Cardiac ventricle fibroblast (primary cell): ENCODE data around the gene B4GALT2. TPM values are rescaled to one million over a fixed set of nuclear protein-coding genes. Genes with fewer than 3 reads are reported as not detected.

Experiments
- total RNA-seq: library from RNA; depleted of rRNA; stranded (reverse); fragments of >200 nt; gene quantifications from 2 replicates; pipeline ENCODE4 v1.2.3, GENCODE V29; 2015

The B4GALT2 gene
- 39.4 and 48.9 TPM in 2 replicates for total RNA-seq

GRCh38 chr1:43978551-43979260 lies at the start of gene B4GALT2:
Gene B4GALT2 (plus strand): TSS chr1:43979210. CDS start chr1:43981161, 1,951 bp downstream.

DNA sequence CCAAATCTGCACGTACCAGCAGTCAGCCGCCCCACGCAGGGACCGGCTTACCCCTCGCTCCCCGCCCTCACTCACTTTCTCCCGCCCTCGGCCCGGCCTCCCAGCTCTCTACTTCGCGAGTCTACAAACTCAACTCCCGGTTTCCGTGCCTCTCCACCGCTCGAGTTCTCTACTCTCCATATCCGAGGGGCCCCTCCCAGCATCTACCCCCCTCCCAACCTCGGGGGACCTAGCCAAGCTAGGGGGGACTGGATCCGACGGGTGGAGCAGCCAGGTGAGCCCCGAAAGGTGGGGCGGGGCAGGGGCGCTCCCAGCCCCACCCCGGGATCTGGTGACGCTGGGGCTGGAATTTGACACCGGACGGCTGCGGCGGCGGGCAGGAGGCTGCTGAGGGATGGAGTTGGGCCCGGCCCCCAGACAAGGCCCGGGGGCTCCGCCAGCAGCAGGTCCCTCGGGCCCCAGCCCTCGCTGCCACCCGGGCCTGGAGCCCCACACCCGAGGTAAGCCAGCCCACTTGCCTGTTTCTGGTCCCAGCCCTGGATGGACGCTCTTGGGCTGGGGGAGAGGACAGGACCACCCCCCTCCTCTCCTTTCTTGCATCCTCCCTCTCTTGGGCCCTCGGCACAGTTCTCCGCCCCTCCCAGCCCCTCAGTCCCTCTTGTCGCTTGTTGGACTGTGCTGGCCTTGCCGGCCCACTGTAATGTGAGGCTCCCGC lies 45.5 kb upstream of the B4GALT2 start, which contains the start of gene ARTN:
ARTN (plus strand) TSS at position 416 of the 715 bp plus-strand sequence. CDS start 1,856 bp downstream, outside the sequence.

DNA sequence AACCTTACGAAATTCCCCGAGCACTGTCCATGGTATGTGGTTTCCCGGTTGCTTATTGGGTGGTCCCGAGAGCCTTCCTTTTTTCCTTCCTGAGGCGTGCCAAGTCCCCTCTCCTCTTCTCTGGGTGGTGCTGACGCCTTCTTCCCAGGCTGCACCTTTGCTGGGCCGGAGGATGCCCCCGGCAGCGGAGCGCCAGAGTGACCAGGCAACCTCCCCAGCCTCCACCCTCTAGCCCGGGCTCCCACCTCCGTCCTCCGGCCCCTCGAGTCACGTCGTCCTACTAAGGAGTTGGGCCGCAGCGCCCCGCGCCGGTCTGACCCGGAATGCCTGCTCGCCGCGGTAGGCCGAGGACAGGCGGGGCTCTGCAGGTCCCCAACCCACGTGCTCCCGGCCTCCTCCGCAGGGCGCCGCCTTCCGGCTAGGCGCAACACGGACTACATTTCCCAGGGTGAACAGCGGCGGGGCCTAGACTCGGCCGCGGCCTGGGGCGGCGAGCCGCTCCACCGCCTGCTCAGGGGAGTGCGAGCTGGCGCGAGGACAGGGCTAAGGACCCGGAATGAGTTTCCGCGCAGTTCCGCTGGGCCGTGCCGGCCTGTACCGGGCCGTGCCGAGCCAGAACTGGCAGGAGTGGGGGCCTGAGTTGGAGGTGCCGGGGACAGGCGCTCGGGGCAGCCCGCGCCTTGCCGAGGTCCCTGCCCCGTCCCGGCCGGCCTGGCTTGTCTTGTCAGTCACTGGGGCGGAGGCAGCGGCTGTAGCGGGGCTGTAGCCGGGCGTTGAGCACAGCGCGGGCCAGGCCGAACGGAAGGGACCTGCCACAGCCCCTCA lies 32.6 kb upstream of the B4GALT2 start, which contains the start of gene IPO13:
IPO13 (plus strand) TSS at position 715 of the 825 bp plus-strand sequence. CDS start 651 bp downstream, outside the sequence.

DNA sequence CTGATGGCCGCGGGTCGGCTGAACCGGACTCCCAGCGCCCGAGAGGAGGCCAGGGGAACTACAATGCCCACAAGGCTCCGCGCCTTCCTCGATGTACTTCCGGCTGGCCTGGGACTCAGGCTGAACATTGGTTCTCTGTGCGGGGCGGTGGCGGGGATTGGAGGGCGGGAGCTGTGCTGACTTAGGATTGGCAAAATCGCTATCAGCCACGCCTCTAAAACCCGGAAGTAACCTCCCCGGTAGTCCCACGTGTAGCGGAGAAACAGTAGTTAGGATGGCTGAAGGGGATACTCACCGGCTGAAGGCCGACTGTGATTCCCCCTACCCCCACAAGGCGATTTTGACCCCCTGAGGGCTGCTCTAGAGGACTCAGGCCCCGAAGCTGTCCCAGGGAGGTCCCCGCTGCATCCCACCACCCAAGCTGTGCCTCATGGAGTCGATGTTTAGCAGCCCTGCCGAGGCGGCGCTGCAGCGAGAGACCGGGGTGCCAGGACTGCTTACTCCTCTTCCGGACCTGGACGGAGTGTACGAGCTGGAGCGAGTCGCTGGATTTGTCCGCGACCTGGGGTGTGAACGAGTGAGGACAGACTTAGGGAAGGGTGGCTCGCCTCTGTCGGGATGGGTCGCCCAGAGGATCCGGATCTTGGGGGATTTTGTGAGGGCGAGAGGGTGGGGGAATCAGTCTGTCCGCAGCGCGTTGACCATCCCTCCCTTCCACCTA lies 9.1 kb upstream of the B4GALT2 start, which contains the start of gene DPH2:
DPH2 (plus strand) TSS at position 265 of the 721 bp plus-strand sequence; CDS start at position 431, 166 bp downstream.

GRCh38 chr1:43974443-43975248 lies 4.4 kb upstream of the B4GALT2 start, which contains the start of gene ATP6V0B:
Gene ATP6V0B (plus strand): TSS chr1:43974960. CDS start chr1:43975041, 81 bp downstream.

GRCh38 chr1:43991476-43992231 lies 12.6 kb downstream of the B4GALT2 start, which contains the start of gene CCDC24:
Gene CCDC24 (plus strand): TSS chr1:43991599. CDS start chr1:43991879, 280 bp downstream.

GRCh38 chr1:44031252-44032169 lies 52.5 kb downstream of the B4GALT2 start, which contains the start of gene SLC6A9:
Gene SLC6A9 (minus strand): TSS chr1:44031462. CDS start chr1:44024277, 7,185 bp downstream.

Other genes with a start within 250 kb of the B4GALT2 start
- not detected in 2 replicates for gene ARTN, start 45.4 kb upstream of the B4GALT2 start, total RNA-seq
- 19.4 and 23.2 TPM in 2 replicates for gene IPO13, start 32.3 kb upstream of the B4GALT2 start, total RNA-seq
- gene DPH2, start 9.2 kb upstream of the B4GALT2 start, total RNA-seq, result 14.5 and 14.8 TPM in 2 replicates
- 48.5 and 89.6 TPM in 2 replicates for gene ATP6V0B, start 4.2 kb upstream of the B4GALT2 start, total RNA-seq
- 3.4 and 4.7 TPM in 2 replicates for gene CCDC24, start 12.4 kb downstream of the B4GALT2 start, total RNA-seq
- 4.4 and 6.3 TPM in 2 replicates for gene SLC6A9, start 52.3 kb downstream of the B4GALT2 start, total RNA-seq
- 0.37 TPM in 1 of 2 replicates, not detected in the other for gene KLF17, start 139.6 kb downstream of the B4GALT2 start, total RNA-seq
- not detected in 2 replicates for gene KLF18, start 162.4 kb downstream of the B4GALT2 start, total RNA-seq
- 21.2 and 29.3 TPM in 2 replicates for gene DMAP1, start 234.3 kb downstream of the B4GALT2 start, total RNA-seq